GM13977 (cell line): Measurements from ENCODE around the gene TENM3.

Experiments used
- DNase-seq: peaks from one replicate; pipeline ENCODE4 v3.0.0; 2012; ENCODE audit warnings: low spot score
- CTCF ChIP-seq: IDR thresholded peaks from 2 replicates; pipeline ENCODE4 v1.5.1; 2012; ENCODE audit warnings: mild to moderate bottlenecking, control low read depth; ENCODE audit not compliant: insufficient read depth; ENCODE audit errors: extremely low read depth, missing control alignments
- in situ Hi-C: fragments of 300-500 bp; cut with MboI; formaldehyde crosslinking; loops from one replicate; pipeline ENCODE4 v1.12.0; 2022; ENCODE audit warnings: low sequenced_read_pairs, low pct_unique_long_range_greater_than_20kb, mixed read lengths, inconsistent platforms; ENCODE audit not compliant: unreplicated experiment

The TENM3 gene

GRCh38 chr4:182301736-182302135, 58.5 kb downstream of the TENM3 start:
- no peak for TF ChIP-seq CTCF
- no peak for DNase-seq
- in situ Hi-C loops, result no loop called here

- TF ChIP-seq CTCF, result no peak
- DNase-seq, result no peak
- in situ Hi-C loops, result no loop called here
These were observed 60.6 kb downstream of the TENM3 start for GRCh38 chr4:182303847-182304246.

- in situ Hi-C loops, result no loop called here
- DNase-seq, result no peak
- no peak for TF ChIP-seq CTCF
These were observed 63.7 kb downstream of the TENM3 start for GRCh38 chr4:182306792-182307507.

- DNase-seq, result no peak
- in situ Hi-C loops, result no loop called here
- TF ChIP-seq CTCF, result no peak
These were observed 64.5 kb downstream of the TENM3 start for GRCh38 chr4:182307746-182308145.

- in situ Hi-C loops, result no loop called here
- no peak for DNase-seq
- TF ChIP-seq CTCF, result no peak
These were observed 66.7 kb downstream of the TENM3 start for GRCh38 chr4:182309877-182310276.

- in situ Hi-C loops, result no loop called here
- no peak for TF ChIP-seq CTCF
- no peak for DNase-seq
These were observed 67.1 kb downstream of the TENM3 start for GRCh38 chr4:182310316-182310715.
